A549 (cell line): ENCODE measurements around the gene IGSF5.
"Not testable (repeated sequence)": the region's sequence is repeated elsewhere in the genome, so short reads cannot be mapped to it uniquely, and the experiment has no call there.

ENCODE experiments used
- CBX2 ChIP-seq: fragments of 200-600 bp; sonication (generic); IDR thresholded peaks from 2 replicates; pipeline ENCODE4 v1.6.1; 2016; ENCODE audit warnings: low read depth, mild to moderate bottlenecking, borderline replicate concordance
- TF ChIP-seq, protein P1 (sequence below): fragments of >200 bp; sonication (Bioruptor Twin); formaldehyde crosslinking; IDR thresholded peaks from 3 replicates; pipeline ENCODE4 v1.5.1; 2016

DNA sequence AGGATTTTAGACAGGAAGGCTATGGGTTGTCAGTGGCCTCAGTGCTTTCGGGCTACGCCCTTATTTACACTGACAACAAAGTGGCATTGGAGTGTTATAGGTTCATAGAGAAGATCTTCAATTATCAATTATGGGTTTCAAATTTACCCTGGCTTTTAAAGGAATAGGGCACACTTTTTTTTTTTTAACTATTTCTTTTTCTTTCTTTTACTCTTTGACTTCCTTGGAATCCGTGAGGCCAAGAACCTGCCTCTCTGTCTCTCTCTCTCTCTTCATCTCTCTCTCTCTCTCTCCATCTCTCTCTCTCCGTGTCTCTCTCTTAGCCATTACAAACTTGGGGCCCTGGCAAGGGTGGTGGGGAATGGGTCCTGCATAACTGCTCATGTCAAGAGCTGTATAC lies at the start of gene IGSF5:
- TF ChIP-seq, protein P1, sequence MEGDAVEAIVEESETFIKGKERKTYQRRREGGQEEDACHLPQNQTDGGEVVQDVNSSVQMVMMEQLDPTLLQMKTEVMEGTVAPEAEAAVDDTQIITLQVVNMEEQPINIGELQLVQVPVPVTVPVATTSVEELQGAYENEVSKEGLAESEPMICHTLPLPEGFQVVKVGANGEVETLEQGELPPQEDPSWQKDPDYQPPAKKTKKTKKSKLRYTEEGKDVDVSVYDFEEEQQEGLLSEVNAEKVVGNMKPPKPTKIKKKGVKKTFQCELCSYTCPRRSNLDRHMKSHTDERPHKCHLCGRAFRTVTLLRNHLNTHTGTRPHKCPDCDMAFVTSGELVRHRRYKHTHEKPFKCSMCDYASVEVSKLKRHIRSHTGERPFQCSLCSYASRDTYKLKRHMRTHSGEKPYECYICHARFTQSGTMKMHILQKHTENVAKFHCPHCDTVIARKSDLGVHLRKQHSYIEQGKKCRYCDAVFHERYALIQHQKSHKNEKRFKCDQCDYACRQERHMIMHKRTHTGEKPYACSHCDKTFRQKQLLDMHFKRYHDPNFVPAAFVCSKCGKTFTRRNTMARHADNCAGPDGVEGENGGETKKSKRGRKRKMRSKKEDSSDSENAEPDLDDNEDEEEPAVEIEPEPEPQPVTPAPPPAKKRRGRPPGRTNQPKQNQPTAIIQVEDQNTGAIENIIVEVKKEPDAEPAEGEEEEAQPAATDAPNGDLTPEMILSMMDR: not testable (repeated sequence)
- TF ChIP-seq CBX2: not testable (repeated sequence)
